GM10248 (cell line): ENCODE results near the gene RTL1.

Source experiments
- CTCF ChIA-PET: fragments of 300-600 bp; sonication (Branson Sonifier 250); formaldehyde crosslinking; extraction: SDS; loops from one replicate; lab custom pipeline; 2021; ENCODE audit warnings: antibody characterized with exemption; lab: Yijun Ruan, JAX
- POLR2A ChIA-PET: fragments of 350-650 bp; sonication (Branson Sonifier 250); formaldehyde crosslinking; extraction: SDS; loops from one replicate; lab custom pipeline; 2020; ENCODE audit warnings: antibody characterized with exemption; lab: Yijun Ruan, JAX
- DNase-seq: peaks from one replicate; pipeline ENCODE4 v3.0.0; 2012; ENCODE audit errors: extremely low spot score
- TF ChIP-seq, protein P1 (sequence below): IDR thresholded peaks from 2 replicates; pipeline ENCODE4 v1.5.1; 2012; ENCODE audit warnings: mild to moderate bottlenecking, low read depth; ENCODE audit errors: extremely low read depth, missing control alignments, control extremely low read depth

RTL1 gene

DNA sequence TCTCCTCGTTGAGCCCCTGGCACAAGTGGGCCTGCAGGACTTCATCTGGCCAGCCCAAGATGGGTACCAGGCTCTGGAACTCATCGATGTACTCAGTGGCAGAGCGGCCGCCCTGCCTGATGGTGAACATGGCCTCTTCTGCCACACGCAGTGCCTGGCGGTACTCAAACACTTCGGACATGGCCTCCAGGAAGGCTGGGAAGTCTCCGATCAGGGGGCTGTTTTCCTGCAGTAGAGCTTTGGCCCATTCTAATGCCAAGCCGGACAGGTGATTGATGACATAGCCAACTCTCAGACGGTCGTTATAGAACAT lies 19.8 kb downstream of the RTL1 start:
- ChIA-PET CTCF (no interaction called here), POLR2A (no interaction called here)
- DNase-seq: no peak
- TF ChIP-seq, protein P1, sequence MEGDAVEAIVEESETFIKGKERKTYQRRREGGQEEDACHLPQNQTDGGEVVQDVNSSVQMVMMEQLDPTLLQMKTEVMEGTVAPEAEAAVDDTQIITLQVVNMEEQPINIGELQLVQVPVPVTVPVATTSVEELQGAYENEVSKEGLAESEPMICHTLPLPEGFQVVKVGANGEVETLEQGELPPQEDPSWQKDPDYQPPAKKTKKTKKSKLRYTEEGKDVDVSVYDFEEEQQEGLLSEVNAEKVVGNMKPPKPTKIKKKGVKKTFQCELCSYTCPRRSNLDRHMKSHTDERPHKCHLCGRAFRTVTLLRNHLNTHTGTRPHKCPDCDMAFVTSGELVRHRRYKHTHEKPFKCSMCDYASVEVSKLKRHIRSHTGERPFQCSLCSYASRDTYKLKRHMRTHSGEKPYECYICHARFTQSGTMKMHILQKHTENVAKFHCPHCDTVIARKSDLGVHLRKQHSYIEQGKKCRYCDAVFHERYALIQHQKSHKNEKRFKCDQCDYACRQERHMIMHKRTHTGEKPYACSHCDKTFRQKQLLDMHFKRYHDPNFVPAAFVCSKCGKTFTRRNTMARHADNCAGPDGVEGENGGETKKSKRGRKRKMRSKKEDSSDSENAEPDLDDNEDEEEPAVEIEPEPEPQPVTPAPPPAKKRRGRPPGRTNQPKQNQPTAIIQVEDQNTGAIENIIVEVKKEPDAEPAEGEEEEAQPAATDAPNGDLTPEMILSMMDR: no peak

DNA sequence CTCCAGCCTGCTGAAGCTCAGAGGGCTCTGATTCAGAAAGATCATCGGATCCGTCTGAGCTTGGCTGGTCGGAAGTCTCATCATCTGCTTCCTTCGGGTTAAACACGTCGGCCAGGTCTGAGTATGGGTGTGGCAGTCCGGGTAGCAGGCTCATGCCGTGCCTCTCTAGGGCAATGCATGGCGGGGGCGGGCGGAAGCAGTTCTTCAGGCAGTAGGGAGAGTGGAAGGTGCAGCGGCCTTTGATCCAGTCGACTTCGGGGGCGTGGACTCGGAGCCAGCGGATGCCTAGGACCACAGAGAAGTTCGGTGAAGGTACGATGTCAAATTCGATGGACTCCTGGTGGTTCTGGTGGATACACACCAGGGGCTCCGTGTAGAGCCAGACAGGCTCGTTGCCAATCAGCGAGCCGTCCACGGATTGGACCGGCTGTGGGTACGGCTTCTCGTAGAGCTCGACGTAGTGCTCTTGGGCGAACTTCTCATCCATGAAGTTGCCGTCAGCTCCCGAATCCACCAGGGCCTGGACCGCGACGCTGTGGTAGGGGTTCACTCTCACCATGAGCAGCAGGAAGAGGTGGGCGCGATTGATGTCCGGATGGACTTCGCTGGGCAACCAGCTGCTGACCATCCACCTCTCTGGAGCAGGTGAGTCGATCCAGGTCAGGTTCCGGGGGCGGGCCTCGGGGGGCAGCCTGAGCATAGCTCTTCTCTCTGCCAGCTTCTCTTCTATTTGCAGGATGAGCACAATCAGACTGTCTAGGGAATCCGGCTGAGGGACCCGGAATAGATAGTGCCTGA lies 20.3 kb downstream of the RTL1 start:
- POLR2A ChIA-PET: no interaction called here
- TF ChIP-seq, protein P1: no peak
- CTCF ChIA-PET: no interaction called here
- DNase-seq: no peak

DNA sequence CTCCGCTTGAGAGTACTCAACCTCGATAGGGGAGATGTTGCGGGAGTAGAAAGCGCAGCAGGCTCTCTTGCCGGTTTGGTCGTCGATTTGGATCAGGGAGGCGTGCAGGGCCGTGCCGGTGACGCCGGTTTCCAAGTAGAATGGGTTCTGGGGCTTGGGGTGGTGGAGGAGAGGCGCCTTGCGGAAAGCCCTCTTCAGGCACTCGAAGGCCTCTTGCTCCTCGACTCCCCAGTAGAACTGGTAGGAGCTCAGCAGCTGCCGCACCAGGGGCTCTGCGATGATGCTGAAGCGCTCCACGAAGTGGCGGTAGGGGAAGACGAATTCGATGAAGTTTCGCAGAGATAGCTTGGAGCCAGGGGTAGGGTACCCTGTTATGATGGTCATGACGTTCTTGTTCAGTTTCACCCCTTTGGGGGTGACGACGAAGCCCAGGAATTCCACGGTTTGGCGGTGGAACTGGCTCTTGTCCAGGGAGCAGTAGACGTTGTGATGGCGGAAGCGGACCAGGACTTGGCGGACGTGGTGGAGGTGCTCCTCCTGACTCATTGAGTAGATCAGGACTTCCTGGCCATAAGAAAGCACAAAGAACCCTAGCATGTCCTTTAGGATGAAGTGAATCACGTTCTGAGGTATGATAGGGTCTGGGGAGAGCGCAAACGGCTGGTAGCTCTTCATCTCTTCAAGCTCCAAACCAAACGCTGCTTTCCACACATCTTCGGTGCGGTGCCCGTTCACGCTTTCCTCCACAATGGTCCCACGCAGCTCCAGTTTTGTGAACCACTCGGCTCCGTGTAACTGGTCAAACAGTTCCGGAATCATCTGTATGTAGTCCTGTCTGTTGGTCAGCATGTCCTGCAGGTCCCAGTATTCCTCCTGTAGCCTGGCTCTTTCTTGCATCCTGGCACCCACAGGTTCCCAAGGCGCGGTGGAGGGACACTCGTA lies 21.2 kb downstream of the RTL1 start:
- no peak for DNase-seq
- ChIA-PET POLR2A (no interaction called here), CTCF (no interaction called here)
- TF ChIP-seq, protein P1: no peak

DNA sequence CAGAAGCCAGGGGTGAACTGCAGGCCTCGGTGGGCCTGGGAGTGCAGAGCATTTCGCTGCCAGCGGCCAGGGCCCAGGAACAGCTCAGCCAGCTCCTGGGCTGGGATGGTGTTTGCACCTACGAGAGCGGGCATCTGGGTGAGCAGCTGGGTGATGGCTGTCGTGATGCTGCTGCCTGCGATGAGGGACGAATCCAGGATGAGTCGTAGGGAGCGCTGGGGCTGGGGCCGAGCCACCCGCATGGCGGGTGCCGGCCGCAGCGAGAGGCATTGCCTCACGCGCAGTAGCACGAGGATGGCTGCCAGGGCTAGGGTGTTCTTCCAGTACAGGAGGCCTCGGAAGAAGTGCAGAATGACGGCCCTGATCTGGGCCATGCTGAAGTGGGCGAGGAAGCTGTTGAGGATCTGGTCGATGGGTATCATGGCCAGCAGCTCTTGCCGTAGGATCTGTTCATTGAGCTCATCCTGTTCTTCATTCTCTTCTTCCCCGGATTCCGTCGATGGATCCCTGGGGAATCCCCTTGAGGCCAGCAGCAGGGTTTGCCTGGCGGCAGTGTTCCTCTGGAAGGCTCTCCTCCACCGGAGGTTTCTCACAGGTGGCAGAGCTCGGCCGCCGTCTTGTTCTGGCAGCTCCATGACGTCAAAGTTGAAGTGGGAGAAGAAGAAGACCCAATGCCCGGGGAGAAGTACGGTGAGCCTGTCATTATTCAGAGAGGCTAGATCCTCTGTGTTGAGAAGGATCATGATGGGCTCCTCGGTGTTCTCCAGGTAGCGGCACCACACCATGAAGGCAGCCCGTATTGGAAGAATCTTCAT lies 22.1 kb downstream of the RTL1 start:
- TF ChIP-seq, protein P1: no peak
- ChIA-PET CTCF (no interaction called here), POLR2A (no interaction called here)
- no peak for DNase-seq

DNA sequence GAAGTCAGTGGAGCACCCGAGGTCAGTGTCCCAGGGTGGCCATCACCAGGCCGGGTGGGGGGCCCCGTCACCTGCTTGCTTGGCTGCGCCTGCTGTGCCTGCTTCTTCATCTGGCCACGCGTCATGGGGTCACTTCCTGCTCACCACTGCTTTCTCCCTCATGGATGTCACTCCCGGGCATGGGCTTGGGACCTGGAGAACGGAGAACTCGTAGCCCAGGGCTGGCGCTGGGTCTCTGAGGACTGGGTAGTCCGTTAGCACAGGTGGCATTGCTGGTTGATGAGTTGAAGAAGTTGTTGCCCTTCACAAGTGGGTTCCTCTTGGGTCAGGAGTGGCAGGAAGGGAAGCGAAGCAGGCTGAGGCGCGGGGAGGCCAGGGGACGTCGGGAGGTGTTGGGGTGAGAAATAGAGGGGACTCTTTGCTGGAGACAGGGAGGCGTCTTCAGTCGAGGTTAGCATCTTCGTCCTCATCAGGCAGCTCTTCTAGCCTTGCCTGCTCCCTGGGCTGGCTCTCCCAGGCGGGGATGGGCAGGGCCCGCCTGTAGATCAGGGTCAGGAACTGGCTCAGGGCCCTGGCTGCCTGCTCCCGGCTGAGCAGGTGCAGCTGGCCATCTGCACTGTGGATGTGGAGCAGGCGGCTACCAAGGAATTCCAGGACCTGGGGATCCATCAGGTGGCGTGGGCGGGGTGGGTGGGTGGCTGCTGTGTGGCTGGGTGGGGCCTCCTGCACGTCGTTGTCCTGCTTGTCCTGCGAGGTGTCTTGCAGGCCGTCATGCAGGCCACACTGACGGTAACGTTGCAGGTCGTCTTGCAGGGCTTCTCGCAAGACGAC lies 23.0 kb downstream of the RTL1 start:
- TF ChIP-seq, protein P1: no peak
- ChIA-PET POLR2A (no interaction called here), CTCF (no interaction called here)
- no peak for DNase-seq
